Muscle of arm (tissue), 12 donors: ENCODE data around the gene TERF2IP. TPM values are rescaled to one million over a fixed set of nuclear protein-coding genes. Genes with fewer than 3 reads are reported as not detected.

Experiments
- polyA plus RNA-seq, 12 donors: library from polyadenylated mRNA; unstranded; fragments of 120-200 nt; gene quantifications; one replicate each; pipeline ENCODE4 v1.2.1, GENCODE V29; 2013; ENCODE audit not compliant: insufficient read length in 12 of 12

The TERF2IP gene
- polyA plus RNA-seq, 12 donors: 57.5 to 105 (median 64.6) TPM; not detected in 1

Other genes with a start within 250 kb of the TERF2IP start
- 100 to 1,000 TPM in 3 of 12 donors, 10 to 100 TPM in 8, not detected in 1; 69.9 to 127 (median 91.3) TPM for gene CFDP1, start 214.3 kb upstream of the TERF2IP start, polyA plus RNA-seq
- 10 to 100 TPM in 11 of 12 donors, not detected in 1; 17.3 to 28.8 (median 20.4) TPM for gene TMEM170A, start 183.1 kb upstream of the TERF2IP start, polyA plus RNA-seq
- gene CHST6, start 152.3 kb upstream of the TERF2IP start, polyA plus RNA-seq: 1 to 10 TPM in 11 of 12 donors, not detected in 1; 1.4 to 4.1 (median 2.3) TPM
- gene CHST5, start 111.7 kb upstream of the TERF2IP start, polyA plus RNA-seq: under 1 TPM in 10 of 12 donors, not detected in 2; 0.07 to 0.56 (median 0.24) TPM
- gene TMEM231, start 91.5 kb upstream of the TERF2IP start, polyA plus RNA-seq: 10 to 100 TPM in 3 of 12 donors, 1 to 10 TPM in 8, not detected in 1; 6.0 to 17.0 (median 8.3) TPM
- 100 to 1,000 TPM in 10 of 12 donors, 10 to 100 TPM in 1, not detected in 1; 81.4 to 204 (median 138) TPM for gene GABARAPL2, start 81.4 kb upstream of the TERF2IP start, polyA plus RNA-seq
- gene ADAT1, start 24.5 kb upstream of the TERF2IP start, polyA plus RNA-seq: 10 to 100 TPM in 11 of 12 donors, not detected in 1; 28.1 to 46.1 (median 32.4) TPM
- 100 to 1,000 TPM in 10 of 12 donors, 10 to 100 TPM in 1, not detected in 1; 93.5 to 142 (median 126) TPM for gene KARS1, start 108 bp upstream of the TERF2IP start, polyA plus RNA-seq
- gene CPHXL2, start 29.2 kb downstream of the TERF2IP start, polyA plus RNA-seq: under 1 TPM in 4 of 12 donors, not detected in 8; 0.15 to 0.34 (median 0.28) TPM
- gene DUXB, start 53.7 kb downstream of the TERF2IP start, polyA plus RNA-seq: under 1 TPM in 1 of 12 donors, not detected in 11; 0.22 TPM
- gene CPHXL, start 78.7 kb downstream of the TERF2IP start, polyA plus RNA-seq: not detected